Keratinocyte (primary cell): ENCODE results near the gene BBS9.

Experiments used
- CTCF ChIP-seq, 3 experiments: IDR thresholded peaks in 1 of 3; conservative IDR thresholded peaks in 1 of 3; optimal IDR thresholded peaks in 1 of 3; 2 replicates in 2 of 3; 3 replicates in 1 of 3; pipeline versions ENCODE3 to v1.5.1; 2011; ENCODE audit warnings: low read length in 3 of 3, mild to moderate bottlenecking in 3 of 3, moderate library complexity in 2 of 3, control low read depth in 1 of 3, inconsistent platforms in 1 of 3; ENCODE audit not compliant: insufficient read depth in 2 of 3; ENCODE audit errors: extremely low read depth in 1 of 3
- EZH2 ChIP-seq: IDR thresholded peaks from one replicate; pipeline ENCODE4 v1.6.1; 2012; ENCODE audit warnings: inconsistent platforms, mild to moderate bottlenecking, low read length, moderate library complexity

- no peak for TF ChIP-seq CTCF (optimal IDR thresholded peaks at IDR 0.05 in 1 of 3, IDR thresholded peaks at IDR 0.05 in 1 of 3, conservative IDR thresholded peaks at IDR 0.05 in 1 of 3; ENCODE audit: extremely low read depth in 1 of 3, insufficient read depth in 2 of 3, low read length in 3 of 3)
- no peak for TF ChIP-seq EZH2
These were observed 28.4 kb downstream of the BBS9 start for GRCh38 chr7:33157781-33158180.
